ENCODE data around the gene DNAH17.
"Not testable (repeated sequence)": the region's sequence is repeated elsewhere in the genome, so short reads cannot be mapped to it uniquely, and the experiment has no call there.

DNA sequence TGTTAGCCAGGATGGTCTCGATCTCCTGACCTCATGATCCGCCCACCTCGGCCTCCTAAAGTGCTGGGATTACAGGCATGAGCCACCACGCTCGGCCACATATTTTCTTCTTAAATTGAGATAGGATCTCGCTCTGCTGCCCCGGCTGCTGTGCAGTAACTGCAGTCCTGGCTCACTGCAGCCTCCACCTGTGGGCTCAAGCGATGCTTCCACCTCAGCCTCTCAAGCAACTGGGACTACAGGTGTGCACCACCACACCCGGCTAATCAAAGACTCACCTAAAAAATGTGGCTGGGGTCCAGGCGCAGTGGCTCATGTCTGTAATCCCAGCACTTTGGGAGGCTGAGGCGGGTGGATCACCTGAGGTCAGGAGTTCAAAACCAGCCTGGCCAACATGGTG is 73.8 kb downstream of the DNAH17 start:
- not testable (repeated sequence) for TF ChIP-seq EZH2phosphoT487 (IDR thresholded peaks at IDR 0.05; ENCODE audit: insufficient read depth, low read depth); EZH2 (IDR thresholded peaks at IDR 0.05; ENCODE audit: insufficient read depth, poor library complexity, severe bottlenecking)
